Lower lobe of right lung (tissue), 2 donors: Measurements from ENCODE around the gene HARS2. TPM values are rescaled to one million over a fixed set of nuclear protein-coding genes. Genes with fewer than 3 reads are reported as not detected.

Source experiments
- ATAC-seq, 2 donors: fragments of 200-7000 bp; cut with Tn5 transposase; one replicate each; pipeline ENCODE4 v1.9.1; 2020 to 2022; ENCODE audit warnings: mild to moderate bottlenecking in 2 of 2, moderate library complexity in 2 of 2
- DNase-seq: peaks from one replicate; pipeline ENCODE4 v3.0.0-alpha.2; 2020
- H3K27ac ChIP-seq: fragments of 200-600 bp; one replicate; pipeline ENCODE4 v1.8.0; 2022
- H3K27me3 ChIP-seq: fragments of 200-600 bp; one replicate; pipeline ENCODE4 v1.8.0; 2022; ENCODE audit warnings: low read depth
- H3K36me3 ChIP-seq: fragments of 200-600 bp; one replicate; pipeline ENCODE4 v1.8.0; 2022; ENCODE audit warnings: mild to moderate bottlenecking
- H3K4me1 ChIP-seq: fragments of 200-600 bp; one replicate; pipeline ENCODE4 v1.8.0; 2022
- H3K4me3 ChIP-seq: fragments of 200-600 bp; one replicate; pipeline ENCODE4 v1.8.0; 2022; ENCODE audit warnings: mild to moderate bottlenecking
- H3K9me3 ChIP-seq: fragments of 200-600 bp; one replicate; pipeline ENCODE4 v1.8.0; 2022
- intact Hi-C: fragments of 100-400 bp; cut with DNase I; formaldehyde crosslinking; loops from one replicate; pipeline ENCODE4 v1.11.0; 2022
- microRNA-seq: library from miRNA; unstranded; fragments of <30 nt; microRNA quantifications from one replicate; pipeline ENCODE4 v1.2.0, GENCODE V29; 2020; ENCODE audit warnings: borderline number of aligned reads
- total RNA-seq: library from RNA; stranded (reverse); fragmentation: NEBNext Ultra II Directional; extraction: Animal tissue kit (Norgen Biotek cat#: 25700); gene quantifications from one replicate; pipeline ENCODE4 v1.2.1, GENCODE V29; 2021
- TF ChIP-seq, protein P1 (sequence below): fragments of 200-600 bp; IDR thresholded peaks from one replicate; pipeline ENCODE4 v1.8.0; 2022; ENCODE audit warnings: antibody characterized with exemption, mild to moderate bottlenecking
- donor health status: DM: no; HTN: yes; CAD: no; lungs with severe emphysema.

The HARS2 gene
- total RNA-seq, 1 donor from 2014 or later, result 27.6 TPM

DNA sequence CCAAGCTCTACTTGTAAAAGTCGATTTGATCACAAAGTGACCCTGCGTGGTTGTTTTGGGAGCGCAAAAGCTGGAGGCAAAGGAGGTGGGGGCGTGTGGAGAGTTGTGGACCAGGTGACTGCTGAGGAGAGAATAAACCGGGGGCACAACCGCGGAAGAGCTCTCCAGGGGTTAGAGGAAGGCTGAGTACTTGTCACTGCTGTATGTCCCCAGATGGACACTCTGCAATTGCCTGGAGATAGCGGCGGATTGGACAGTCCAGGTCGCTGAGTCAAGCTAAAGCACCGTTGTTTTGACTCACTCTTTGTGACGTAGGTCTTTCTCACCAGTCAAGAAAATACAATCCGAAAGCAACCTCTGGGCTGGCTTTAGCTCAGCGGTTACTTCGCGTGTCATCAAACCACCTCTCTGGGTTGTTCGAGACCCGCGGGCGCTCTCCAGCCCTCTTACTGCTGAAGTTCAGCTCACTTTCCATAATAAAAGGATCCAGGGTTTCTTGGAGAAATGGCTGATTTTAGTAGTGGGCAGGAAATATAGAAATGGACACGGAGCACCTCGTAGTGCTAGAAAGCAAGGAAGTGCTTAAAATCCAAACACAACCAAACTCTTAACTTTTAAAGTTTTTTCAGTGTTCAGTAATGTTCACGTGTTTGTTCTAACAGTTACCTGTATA is 34.7 kb downstream of the HARS2 start:
- Histone ChIP-seq H3K9me3 (no peaks in the 10 kb centered on the region), H3K36me3 (no peaks in the 10 kb centered on the region), H3K27ac (no peak overlapping the region), H3K27me3 (peaks cover 9% of the 10 kb centered on the region), H3K4me1 (no peaks in the 10 kb centered on the region), H3K4me3 (peak overlapping the region; percentile 10)
- TF ChIP-seq, protein P1, sequence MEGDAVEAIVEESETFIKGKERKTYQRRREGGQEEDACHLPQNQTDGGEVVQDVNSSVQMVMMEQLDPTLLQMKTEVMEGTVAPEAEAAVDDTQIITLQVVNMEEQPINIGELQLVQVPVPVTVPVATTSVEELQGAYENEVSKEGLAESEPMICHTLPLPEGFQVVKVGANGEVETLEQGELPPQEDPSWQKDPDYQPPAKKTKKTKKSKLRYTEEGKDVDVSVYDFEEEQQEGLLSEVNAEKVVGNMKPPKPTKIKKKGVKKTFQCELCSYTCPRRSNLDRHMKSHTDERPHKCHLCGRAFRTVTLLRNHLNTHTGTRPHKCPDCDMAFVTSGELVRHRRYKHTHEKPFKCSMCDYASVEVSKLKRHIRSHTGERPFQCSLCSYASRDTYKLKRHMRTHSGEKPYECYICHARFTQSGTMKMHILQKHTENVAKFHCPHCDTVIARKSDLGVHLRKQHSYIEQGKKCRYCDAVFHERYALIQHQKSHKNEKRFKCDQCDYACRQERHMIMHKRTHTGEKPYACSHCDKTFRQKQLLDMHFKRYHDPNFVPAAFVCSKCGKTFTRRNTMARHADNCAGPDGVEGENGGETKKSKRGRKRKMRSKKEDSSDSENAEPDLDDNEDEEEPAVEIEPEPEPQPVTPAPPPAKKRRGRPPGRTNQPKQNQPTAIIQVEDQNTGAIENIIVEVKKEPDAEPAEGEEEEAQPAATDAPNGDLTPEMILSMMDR, result no peak
- intact Hi-C loops, result no loop called here
- ATAC-seq (peak; percentile 69 to 71), DNase-seq (no peak)

DNA sequence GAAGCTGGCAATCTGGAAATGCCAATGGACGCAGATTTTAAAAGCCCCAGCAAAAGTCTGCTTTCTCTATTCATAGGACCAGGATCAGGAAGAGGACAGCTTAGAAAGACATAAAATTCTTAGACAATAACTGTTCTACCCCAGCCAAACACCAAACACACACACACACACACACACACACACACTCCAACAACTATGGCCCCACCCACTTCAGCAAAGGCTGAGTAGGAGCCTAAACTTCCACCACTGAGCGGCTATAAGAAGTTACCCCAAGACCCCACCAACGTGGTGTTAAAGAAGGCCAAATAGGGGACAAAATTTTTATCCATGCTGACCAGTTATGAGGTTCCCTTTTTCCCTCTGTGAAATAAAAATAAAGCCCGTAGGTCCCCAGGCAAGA is 41.8 kb downstream of the HARS2 start:
- intact Hi-C loops, result no loop called here
- no peak overlapping the region for H3K27ac ChIP-seq
- TF ChIP-seq, protein P1, result no peak
- no peaks in the 10 kb centered on the region for H3K4me1 ChIP-seq
- no peak for ATAC-seq
- H3K4me3 ChIP-seq, result no peak overlapping the region
- H3K36me3 ChIP-seq, result no peaks in the 10 kb centered on the region
- no peak for DNase-seq
- peaks cover 9% of the 10 kb centered on the region for H3K27me3 ChIP-seq
- H3K9me3 ChIP-seq, result peaks cover 3% of the 10 kb centered on the region

DNA sequence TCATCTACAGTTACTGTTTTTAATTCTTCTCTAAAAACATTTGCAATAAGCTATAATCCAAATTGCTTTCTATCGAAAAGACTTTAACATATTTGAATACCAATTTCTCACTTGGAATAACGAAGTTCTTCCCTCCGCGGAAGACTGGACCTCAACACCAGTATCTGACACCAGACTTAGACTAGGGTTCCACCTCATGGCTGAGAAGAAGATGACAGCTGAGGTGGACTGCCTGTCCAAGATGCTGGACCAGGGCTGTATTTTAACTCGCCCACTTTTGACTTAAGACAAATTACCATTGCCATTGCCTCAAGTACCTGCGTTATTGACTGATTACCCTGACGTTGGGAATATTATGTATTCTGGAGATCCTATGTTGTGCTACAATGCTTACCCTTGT is 43.1 kb downstream of the HARS2 start:
- peaks cover 15% of the 10 kb centered on the region for H3K27me3 ChIP-seq
- no peaks in the 10 kb centered on the region for H3K36me3 ChIP-seq
- peaks cover 3% of the 10 kb centered on the region for H3K9me3 ChIP-seq
- ATAC-seq (no peak), DNase-seq (no peak)
- H3K4me1 ChIP-seq, result no peaks in the 10 kb centered on the region
- TF ChIP-seq, protein P1, result peak; percentile 36
- H3K4me3 ChIP-seq, result no peak overlapping the region
- no peak overlapping the region for H3K27ac ChIP-seq
- intact Hi-C loops, result no loop called here

DNA sequence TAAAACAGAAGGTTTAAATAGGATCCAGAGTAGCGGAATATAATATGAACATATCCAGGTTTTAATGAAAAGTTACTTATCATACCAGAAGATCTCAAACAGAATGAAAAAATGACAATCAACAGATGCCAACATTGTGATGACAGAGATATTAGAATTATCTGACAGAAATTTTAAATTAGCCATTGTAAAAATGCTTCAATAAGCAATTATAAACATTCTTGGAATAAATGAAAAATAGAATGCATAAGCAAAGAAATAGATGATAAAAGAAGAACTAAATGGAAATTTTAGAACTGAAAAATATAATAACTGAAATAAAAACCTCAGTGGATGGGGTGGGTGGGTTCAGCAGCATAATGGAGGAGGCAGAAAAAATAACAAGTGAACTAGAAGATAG is 46.2 kb downstream of the HARS2 start:
- Histone ChIP-seq H3K9me3 (peaks cover 3% of the 10 kb centered on the region), H3K27ac (no peak overlapping the region), H3K27me3 (peaks cover 5% of the 10 kb centered on the region), H3K36me3 (no peaks in the 10 kb centered on the region), H3K4me1 (no peaks in the 10 kb centered on the region), H3K4me3 (no peak overlapping the region)
- DNase-seq (no peak), ATAC-seq (no peak)
- intact Hi-C loops, result no loop called here
- TF ChIP-seq, protein P1, result no peak

DNA sequence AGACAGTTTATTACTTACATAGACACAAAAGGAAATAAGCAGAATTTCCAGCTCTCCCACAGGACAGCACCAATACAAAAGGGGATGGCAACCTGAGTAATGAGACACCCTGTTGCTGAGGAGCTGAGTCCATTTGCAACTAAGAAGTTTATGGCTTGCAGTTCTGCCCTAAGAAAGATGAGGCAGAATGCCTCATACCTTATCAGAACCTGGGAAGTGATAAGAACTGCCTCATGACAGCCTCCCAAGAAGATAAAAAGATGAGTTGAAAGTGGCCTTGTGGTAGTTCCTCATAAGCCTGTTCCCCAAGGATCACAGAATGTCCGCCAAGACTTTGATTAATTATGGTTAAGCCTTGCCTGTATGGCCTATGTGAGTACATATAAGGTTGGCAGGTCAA is 50.7 kb downstream of the HARS2 start:
- intact Hi-C loops, result no loop called here
- H3K27me3 ChIP-seq, result peaks cover 5% of the 10 kb centered on the region
- H3K4me3 ChIP-seq, result no peak overlapping the region
- no peak overlapping the region for H3K27ac ChIP-seq
- ATAC-seq (no peak), DNase-seq (no peak)
- H3K4me1 ChIP-seq, result no peaks in the 10 kb centered on the region
- peaks cover 7% of the 10 kb centered on the region for H3K9me3 ChIP-seq
- TF ChIP-seq, protein P1, result no peak
- no peaks in the 10 kb centered on the region for H3K36me3 ChIP-seq

Small RNA genes within 50 kb of the gene (microRNA-seq; reads per million reads assigned to microRNA genes)
- gene MIR3655, result not detected

Other genes starting within 250 kb of the HARS2 start
- 19.3 TPM for gene EIF4EBP3, start 143.8 kb upstream of the HARS2 start, total RNA-seq
- 21.4 TPM for gene SRA1, start 134.0 kb upstream of the HARS2 start, total RNA-seq
- gene APBB3, start 126.9 kb upstream of the HARS2 start, total RNA-seq, result 25.1 TPM
- gene SLC35A4, start 126.6 kb upstream of the HARS2 start, total RNA-seq, result 71.8 TPM
- 165 TPM for gene CD14, start 58.3 kb upstream of the HARS2 start, total RNA-seq
- gene TMCO6, start 52.0 kb upstream of the HARS2 start, total RNA-seq, result 12.3 TPM
- gene NDUFA2, start 43.8 kb upstream of the HARS2 start, total RNA-seq, result 53.3 TPM
- 78.5 TPM for gene IK, start 43.6 kb upstream of the HARS2 start, total RNA-seq
- gene WDR55, start 26.6 kb upstream of the HARS2 start, total RNA-seq, result 22.4 TPM
- gene DND1, start 17.9 kb upstream of the HARS2 start, total RNA-seq, result 1.2 TPM
- gene HARS1, start 85 bp upstream of the HARS2 start, total RNA-seq, result 44.5 TPM
- 42.9 TPM for gene ZMAT2, start 9.0 kb downstream of the HARS2 start, total RNA-seq
- not detected for gene PCDHA1, start 94.7 kb downstream of the HARS2 start, total RNA-seq
- gene PCDHA2, start 103.4 kb downstream of the HARS2 start, total RNA-seq, result not detected
- 0.77 TPM for gene PCDHA3, start 109.6 kb downstream of the HARS2 start, total RNA-seq
- gene PCDHA4, start 115.6 kb downstream of the HARS2 start, total RNA-seq, result 0.59 TPM
- gene PCDHA5, start 130.2 kb downstream of the HARS2 start, total RNA-seq, result 0.18 TPM
- 0.50 TPM for gene PCDHA6, start 136.5 kb downstream of the HARS2 start, total RNA-seq
- 0.15 TPM for gene PCDHA7, start 142.8 kb downstream of the HARS2 start, total RNA-seq
- 0.38 TPM for gene PCDHA8, start 149.7 kb downstream of the HARS2 start, total RNA-seq
- 0.32 TPM for gene PCDHA9, start 156.9 kb downstream of the HARS2 start, total RNA-seq
- gene PCDHA10, start 164.4 kb downstream of the HARS2 start, total RNA-seq, result 1.5 TPM
- 0.38 TPM for gene PCDHA11, start 177.5 kb downstream of the HARS2 start, total RNA-seq
- 6.6 TPM for gene PCDHA12, start 183.9 kb downstream of the HARS2 start, total RNA-seq
- gene PCDHA13, start 190.7 kb downstream of the HARS2 start, total RNA-seq, result 0.97 TPM
- gene PCDHAC1, start 234.8 kb downstream of the HARS2 start, total RNA-seq, result 3.1 TPM